Neutrophil (primary cell): ENCODE measurements around the gene GNG14.
"Not testable (repeated sequence)": the region's sequence is repeated elsewhere in the genome, so short reads cannot be mapped to it uniquely, and the experiment has no call there.

Experiments used
- H3K27ac ChIP-seq: fragments of 200-600 bp; sonication (generic); 2 replicates; pipeline ENCODE4 v1.5.1; 2016; ENCODE audit warnings: mild to moderate bottlenecking, moderate library complexity
- H3K27me3 ChIP-seq: fragments of 200-600 bp; sonication (generic); 2 replicates; pipeline ENCODE4 v1.6.0; 2016; ENCODE audit warnings: mild to moderate bottlenecking
- H3K36me3 ChIP-seq: fragments of 200-600 bp; sonication (generic); 2 replicates; pipeline ENCODE4 v1.5.1; 2017
- H3K4me1 ChIP-seq, 2 experiments: fragments of 200-600 bp in 1 of 2; sonication (generic) in 1 of 2; 1 replicate in 1 of 2; 2 replicates in 1 of 2; pipeline versions ENCODE4 v1.5.1 to v1.6.1; 2013 to 2016; ENCODE audit warnings: low read depth in 1 of 2, low read length in 1 of 2, mild to moderate bottlenecking in 1 of 2, moderate library complexity in 1 of 2; ENCODE audit not compliant: control insufficient read depth in 1 of 2, insufficient read depth in 1 of 2
- H3K4me3 ChIP-seq, 2 experiments: fragments of 200-600 bp in 1 of 2; sonication (generic) in 1 of 2; 1 replicate in 1 of 2; 2 replicates in 1 of 2; pipeline ENCODE4 v1.5.1; 2013 to 2016; ENCODE audit warnings: low read depth in 1 of 2, low read length in 1 of 2, mild to moderate bottlenecking in 1 of 2, moderate library complexity in 1 of 2
- H3K9me3 ChIP-seq: fragments of 200-600 bp; sonication (generic); 2 replicates; pipeline ENCODE4 v1.5.1; 2016
- TF ChIP-seq, protein P1 (sequence below): fragments of 200-600 bp; sonication (generic); IDR thresholded peaks from 2 replicates; pipeline ENCODE4 v1.5.1; 2016; ENCODE audit warnings: antibody characterized with exemption

The GNG14 gene

DNA sequence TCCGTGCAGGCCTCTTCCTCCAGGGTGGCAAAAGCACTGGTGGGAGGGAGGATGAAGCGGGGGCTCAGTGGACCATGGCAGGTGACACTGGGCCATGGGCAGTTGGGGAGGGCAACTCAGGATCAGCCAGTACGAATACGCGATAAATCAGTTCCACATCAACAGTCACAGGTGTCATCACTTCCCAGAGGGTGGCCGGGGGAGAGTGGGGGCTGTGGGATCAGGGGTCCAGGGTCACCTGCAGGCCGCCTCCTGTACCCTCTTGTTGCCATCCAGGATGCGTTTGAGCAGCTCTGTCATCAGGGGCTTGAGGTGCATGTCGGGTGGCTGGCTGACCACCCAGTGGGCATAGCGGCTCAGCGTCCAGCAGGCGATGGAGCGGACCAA, 18.5 kb downstream of the GNG14 start:
- Histone ChIP-seq H3K27me3 (no peaks in the 10 kb centered on the region), H3K4me1 (no peaks in the 10 kb centered on the region), H3K4me3 (no peak overlapping the region), H3K27ac (no peak overlapping the region), H3K36me3 (peaks cover 93% of the 10 kb centered on the region), H3K9me3 (no peaks in the 10 kb centered on the region)
- TF ChIP-seq, protein P1, sequence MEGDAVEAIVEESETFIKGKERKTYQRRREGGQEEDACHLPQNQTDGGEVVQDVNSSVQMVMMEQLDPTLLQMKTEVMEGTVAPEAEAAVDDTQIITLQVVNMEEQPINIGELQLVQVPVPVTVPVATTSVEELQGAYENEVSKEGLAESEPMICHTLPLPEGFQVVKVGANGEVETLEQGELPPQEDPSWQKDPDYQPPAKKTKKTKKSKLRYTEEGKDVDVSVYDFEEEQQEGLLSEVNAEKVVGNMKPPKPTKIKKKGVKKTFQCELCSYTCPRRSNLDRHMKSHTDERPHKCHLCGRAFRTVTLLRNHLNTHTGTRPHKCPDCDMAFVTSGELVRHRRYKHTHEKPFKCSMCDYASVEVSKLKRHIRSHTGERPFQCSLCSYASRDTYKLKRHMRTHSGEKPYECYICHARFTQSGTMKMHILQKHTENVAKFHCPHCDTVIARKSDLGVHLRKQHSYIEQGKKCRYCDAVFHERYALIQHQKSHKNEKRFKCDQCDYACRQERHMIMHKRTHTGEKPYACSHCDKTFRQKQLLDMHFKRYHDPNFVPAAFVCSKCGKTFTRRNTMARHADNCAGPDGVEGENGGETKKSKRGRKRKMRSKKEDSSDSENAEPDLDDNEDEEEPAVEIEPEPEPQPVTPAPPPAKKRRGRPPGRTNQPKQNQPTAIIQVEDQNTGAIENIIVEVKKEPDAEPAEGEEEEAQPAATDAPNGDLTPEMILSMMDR: no peak

DNA sequence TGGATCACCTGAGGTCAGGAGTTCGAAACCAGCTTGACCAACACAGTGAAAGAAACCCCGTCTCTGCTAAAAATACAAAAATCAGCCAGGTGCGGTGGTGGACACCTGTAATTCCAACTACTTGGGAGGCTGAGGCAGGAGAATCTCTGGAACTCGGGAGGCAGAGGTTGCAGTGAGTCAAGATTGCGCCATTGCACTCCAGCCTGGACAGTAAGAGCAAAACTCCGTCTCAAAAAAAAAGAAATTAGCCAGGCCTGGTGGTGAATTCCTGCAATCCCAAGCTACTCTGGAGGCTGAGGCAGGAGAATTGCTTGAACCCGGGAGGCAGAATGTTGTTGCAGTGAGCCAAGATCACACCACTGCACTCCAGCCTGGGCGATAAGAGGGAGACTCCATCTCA, 20.8 kb downstream of the GNG14 start:
- no peaks in the 10 kb centered on the region for H3K27me3 ChIP-seq
- no peak overlapping the region for H3K27ac ChIP-seq
- H3K9me3 ChIP-seq: no peaks in the 10 kb centered on the region
- TF ChIP-seq, protein P1: no peak
- no peaks in the 10 kb centered on the region for H3K4me1 ChIP-seq
- no peak overlapping the region for H3K4me3 ChIP-seq
- H3K36me3 ChIP-seq: peaks cover 89% of the 10 kb centered on the region

DNA sequence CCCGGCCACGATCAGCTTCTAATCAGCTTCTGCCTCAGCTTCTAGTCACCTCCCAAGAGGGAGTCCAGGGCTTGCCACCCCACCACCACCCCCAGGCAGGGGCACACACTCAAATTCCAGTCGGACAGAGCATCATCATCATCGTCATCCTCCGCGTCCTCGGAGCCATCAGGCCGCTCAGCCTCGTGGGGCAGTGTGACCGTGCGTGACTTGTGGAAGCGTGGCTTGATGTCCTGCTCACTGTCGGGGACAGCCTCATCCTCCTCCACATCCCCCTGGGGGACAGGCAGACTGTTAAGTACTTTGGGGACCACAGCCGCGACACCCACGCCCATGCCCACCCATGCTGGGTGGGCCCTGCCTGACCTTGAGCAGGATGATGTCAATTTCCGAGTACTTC, 23.4 kb downstream of the GNG14 start:
- no peaks in the 10 kb centered on the region for H3K27me3 ChIP-seq
- no peak overlapping the region for H3K27ac ChIP-seq
- H3K9me3 ChIP-seq: no peaks in the 10 kb centered on the region
- peaks cover 89% of the 10 kb centered on the region for H3K36me3 ChIP-seq
- H3K4me1 ChIP-seq: no peaks in the 10 kb centered on the region
- H3K4me3 ChIP-seq: no peak overlapping the region
- TF ChIP-seq, protein P1: no peak

DNA sequence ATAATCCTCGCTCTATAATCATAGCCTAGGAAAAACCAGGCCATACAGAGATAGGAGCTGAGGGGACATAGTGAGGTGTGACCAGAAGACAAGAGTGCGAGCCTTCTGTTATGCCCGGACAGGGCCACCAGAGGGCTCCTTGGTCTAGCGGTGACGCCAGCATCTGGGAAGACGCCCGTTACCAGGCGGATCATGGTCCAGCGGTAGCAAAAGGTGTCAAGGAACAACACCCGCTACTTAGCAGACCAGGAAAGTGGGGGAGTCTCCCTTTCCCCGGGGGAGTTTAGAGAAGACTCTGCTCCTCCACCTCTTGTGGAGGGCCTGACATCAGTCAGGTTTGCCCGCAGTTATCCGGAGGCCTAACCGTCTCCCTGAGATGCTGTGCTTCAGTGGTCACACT, 24.3 kb downstream of the GNG14 start:
- not testable (repeated sequence) for H3K27me3 ChIP-seq, H3K4me3 ChIP-seq, H3K4me1 ChIP-seq, H3K9me3 ChIP-seq, H3K27ac ChIP-seq
- peaks cover 88% of the 10 kb centered on the region for H3K36me3 ChIP-seq

DNA sequence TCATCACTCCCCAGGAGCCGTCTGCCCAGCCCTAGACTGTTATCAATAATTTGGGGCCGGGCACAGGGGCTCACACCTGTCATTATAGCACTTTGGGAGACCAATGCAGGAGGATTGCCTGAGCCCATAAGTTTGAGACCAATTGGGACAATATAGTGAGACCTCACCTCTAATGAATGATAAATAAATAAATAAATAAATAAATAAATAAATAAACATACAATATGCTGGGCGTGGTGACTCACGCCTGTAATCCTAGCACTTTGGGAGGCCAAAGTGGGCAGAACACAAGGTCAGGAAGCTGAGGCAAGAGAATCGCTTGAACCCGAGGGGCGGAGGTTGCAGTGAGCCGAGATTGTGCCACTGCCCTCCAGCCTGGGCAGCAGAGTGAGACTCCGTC, 25.5 kb downstream of the GNG14 start:
- H3K36me3 ChIP-seq: peaks cover 87% of the 10 kb centered on the region
- H3K27me3 ChIP-seq, H3K4me3 ChIP-seq: not testable (repeated sequence)

DNA sequence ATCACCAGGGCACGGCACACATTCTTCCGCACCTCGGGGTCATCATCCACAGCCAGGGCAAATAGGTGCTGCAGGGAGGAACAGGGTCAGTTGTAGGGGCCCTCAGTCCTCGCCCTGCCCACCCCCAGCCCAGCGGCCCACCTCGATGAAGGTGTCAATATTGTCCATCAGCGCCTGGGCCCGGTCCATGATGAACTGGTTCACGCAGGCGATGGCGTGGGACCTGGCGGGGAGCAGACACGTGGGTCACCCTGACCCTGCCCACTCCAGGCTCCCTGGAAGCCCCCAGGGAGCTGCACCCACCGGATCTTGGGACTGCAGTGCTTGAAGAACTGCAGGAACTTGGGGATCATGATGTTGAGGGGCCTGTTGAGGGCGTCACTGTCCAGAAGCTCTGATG, 27.3 kb downstream of the GNG14 start:
- Histone ChIP-seq H3K9me3 (no peaks in the 10 kb centered on the region), H3K36me3 (peaks cover 79% of the 10 kb centered on the region), H3K4me1 (no peaks in the 10 kb centered on the region), H3K27ac (no peak overlapping the region), H3K27me3 (no peaks in the 10 kb centered on the region), H3K4me3 (no peak overlapping the region)
- TF ChIP-seq, protein P1: no peak

More for the DNA sequence above, 25.5 kb downstream of the GNG14 start:
- H3K27ac ChIP-seq, H3K4me1 ChIP-seq, H3K9me3 ChIP-seq: not testable (repeated sequence)

DNA sequence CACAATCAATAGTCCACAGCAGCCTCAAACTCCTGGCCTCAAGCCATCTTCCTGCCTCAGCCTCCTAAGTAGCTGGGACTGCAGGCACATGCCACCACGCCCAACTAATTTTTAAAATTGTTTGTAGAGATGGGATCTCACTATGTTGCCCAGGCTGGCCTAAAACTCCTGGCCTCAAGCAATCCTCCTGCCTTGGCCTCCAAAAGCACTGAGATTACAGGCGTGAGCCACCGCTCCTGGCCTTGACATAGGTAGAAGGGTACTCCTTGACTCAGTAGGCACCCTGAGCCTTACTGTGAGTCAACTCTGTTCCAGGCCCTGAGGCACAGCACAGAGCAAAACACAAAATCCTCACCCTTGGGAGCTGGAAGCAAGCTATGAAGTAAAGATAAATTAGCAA, 28.1 kb downstream of the GNG14 start:
- Histone ChIP-seq H3K4me1 (peaks cover 6 to 7% of the 10 kb centered on the region in 2 experiments), H3K4me3 (no peak overlapping the region), H3K27ac (no peak overlapping the region), H3K9me3 (no peaks in the 10 kb centered on the region), H3K36me3 (peaks cover 71% of the 10 kb centered on the region), H3K27me3 (peaks cover 3% of the 10 kb centered on the region)
- TF ChIP-seq, protein P1: no peak
